ENCODE results near the gene ABHD6.
A peak's percentile ranks its signal among the peaks of the same experiment; 100 is the strongest.

ABHD6 gene

DNA sequence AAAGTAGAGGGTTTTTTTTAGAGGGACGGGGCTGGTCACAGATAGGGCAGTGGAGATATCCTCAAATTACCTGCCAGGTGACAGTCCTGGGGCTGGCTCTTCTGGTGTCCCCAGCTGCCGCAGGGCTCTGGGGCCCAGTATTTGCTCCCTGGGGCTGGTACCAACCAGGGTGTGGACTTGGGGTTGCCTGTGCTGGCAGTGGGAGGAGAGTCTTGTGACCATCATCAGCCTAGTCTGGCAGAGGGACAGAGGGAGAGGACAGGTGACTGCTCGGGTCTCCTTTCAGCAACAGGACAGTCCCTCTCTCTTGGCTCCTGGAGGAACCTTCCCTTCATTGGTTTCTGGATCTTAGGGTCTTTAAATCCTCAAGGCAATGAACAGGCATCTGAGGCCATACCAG is 60.6 kb downstream of the ABHD6 start:
- TF ChIP-seq EZH2 (IDR thresholded peaks at IDR 0.05) (no peak), POLR2AphosphoS5 (IDR thresholded peaks at IDR 0.05; ENCODE audit: borderline replicate concordance, low read depth, low read length) (peak; percentile 4; the same call in 1 of the 2 replicates)
- H3K36me3 ChIP-seq (ENCODE audit: insufficient read depth, low read length) = peaks cover 11% of the 10 kb centered on the region; the same call in 1 of the 2 replicates
- DNase-seq (ENCODE audit: low read depth, low spot score) = no peak
- no peak overlapping the region for H3K27ac ChIP-seq
- H3K4me3 ChIP-seq = no peak overlapping the region
- H3K9me3 ChIP-seq (ENCODE audit: low read depth, low read length) = no peaks in the 10 kb centered on the region
- H3K9ac ChIP-seq (ENCODE audit: insufficient read length) = no peak overlapping the region

DNA sequence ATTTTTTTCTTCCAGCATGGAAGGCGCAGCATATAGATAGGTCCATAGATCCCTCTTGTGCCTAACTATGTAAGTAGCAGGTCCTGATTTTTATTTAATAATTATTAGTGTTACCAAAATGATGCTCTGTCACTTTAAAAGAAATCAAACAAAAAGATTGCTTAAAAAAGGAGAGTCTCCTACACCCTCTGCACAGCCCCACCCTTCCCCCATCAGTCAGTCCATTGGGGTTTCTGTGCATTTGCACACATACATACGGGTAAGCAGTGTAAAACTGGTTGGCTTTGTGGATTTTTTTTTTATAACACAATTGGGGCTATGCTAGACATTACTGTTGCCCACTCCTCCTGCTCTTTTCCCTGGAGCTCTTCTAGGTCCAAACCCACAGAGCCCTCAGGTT is 61.5 kb downstream of the ABHD6 start:
- Histone ChIP-seq H3K36me3 (ENCODE audit: insufficient read depth, low read length) (peaks cover 2% of the 10 kb centered on the region; the same call in 1 of the 2 replicates), H3K4me3 (no peak overlapping the region), H3K9ac (ENCODE audit: insufficient read length) (no peak overlapping the region), H3K9me3 (ENCODE audit: low read depth, low read length) (no peaks in the 10 kb centered on the region), H3K27ac (peak overlapping the region; percentile 25)
- TF ChIP-seq POLR2AphosphoS5 (IDR thresholded peaks at IDR 0.05; ENCODE audit: borderline replicate concordance, low read depth, low read length) (no peak), FOXP2 (optimal IDR thresholded peaks at IDR 0.05; ENCODE audit: control extremely low read depth, extremely low read length, insufficient read depth) (no peak), EZH2 (IDR thresholded peaks at IDR 0.05) (no peak)
- no peak for DNase-seq (ENCODE audit: low read depth, low spot score)

DNA sequence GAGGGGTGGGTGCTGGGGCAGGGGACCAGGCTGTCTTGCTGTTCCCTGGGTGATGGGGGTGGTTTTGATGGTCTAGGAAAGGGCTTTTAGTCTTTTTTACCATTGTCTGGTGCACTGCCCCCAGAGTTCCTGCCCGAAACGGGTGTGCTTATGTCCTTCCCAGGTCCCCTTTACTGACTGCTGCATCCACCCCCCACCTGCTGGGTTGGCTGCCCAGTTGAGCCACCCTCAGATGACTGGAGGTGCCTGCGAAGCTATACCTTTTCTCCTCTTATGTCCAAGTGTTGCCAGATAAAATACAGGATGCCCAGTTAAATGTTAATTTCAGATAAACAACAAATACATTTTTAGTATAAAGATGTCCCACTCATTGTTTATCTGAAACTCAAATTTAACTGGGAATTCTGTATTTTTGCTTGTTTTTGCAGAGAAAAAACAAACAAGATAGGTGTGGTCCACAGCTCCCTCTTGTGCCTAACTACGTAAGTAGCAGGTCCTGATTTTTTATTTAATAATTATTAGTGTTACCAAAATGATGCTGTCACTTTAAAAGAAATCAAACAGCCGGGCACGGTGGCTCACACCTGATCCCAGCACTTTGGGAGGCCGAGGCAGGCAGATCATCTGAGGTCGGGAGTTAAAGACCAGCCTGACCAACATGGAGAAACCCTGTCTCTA is 62.4 kb downstream of the ABHD6 start:
- Histone ChIP-seq H3K36me3 (ENCODE audit: insufficient read depth, low read length) (no peaks in the 10 kb centered on the region), H3K4me3 (no peak overlapping the region), H3K27ac (peak overlapping the region; percentile 25; the same call in 1 of the 2 replicates), H3K9ac (ENCODE audit: insufficient read length) (no peak overlapping the region), H3K9me3 (ENCODE audit: low read depth, low read length) (no peaks in the 10 kb centered on the region)
- no peak for DNase-seq (ENCODE audit: low read depth, low spot score)
- TF ChIP-seq EZH2 (IDR thresholded peaks at IDR 0.05) (no peak), FOXP2 (optimal IDR thresholded peaks at IDR 0.05; ENCODE audit: control extremely low read depth, extremely low read length, insufficient read depth) (no peak), POLR2AphosphoS5 (IDR thresholded peaks at IDR 0.05; ENCODE audit: borderline replicate concordance, low read depth, low read length) (no peak)

DNA sequence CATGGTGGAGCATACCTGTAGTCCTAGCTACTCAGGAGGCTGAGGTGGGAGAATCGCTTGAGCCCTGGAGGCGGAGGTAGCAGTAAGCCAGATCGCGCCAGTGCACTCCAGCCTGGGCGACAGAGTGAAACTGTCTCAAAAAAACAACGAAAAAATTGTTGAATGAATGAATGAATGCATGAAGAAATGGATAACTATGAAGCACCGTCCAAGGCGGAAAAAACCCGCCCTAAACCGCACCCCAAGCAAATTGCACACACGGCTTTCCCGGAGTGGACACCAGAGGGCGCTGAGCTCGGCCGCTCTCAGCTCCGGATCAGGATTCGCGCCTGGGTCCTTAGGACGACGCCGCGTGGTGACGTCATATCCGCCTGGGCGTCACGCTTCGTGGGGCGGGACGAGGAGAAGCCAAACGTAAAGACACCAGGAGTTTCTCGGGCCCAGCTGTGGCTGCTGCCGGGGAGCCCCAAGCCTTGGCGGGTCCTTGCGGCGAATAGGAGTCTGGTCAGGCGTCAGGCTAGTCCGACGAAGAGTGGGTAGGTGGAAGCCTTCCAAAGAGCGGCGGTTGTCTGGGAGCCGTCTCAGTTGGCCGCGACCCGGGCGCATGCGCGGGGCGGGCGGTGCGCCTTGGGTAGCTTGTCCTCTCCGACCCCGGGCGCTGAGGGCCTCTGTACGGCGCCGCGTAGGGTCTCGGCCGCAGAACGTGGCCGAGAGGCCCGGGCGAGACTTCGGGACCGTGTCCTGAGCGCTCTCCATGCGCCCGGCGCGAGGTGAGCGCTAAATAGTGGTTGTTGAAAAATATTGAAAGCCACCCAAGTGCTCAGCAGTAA is 68.5 kb downstream of the ABHD6 start, which contains the start of the genes HTD2 and RPP14:
TSS of gene HTD2 (plus strand) at position 639 of the 830 bp plus-strand sequence. CDS start 11,094 bp downstream, outside the sequence.
TSS of gene RPP14 (plus strand) at position 364 of the 830 bp plus-strand sequence. CDS start 4,085 bp downstream, outside the sequence.
- peak; percentile 91 for TF ChIP-seq POLR2AphosphoS5 (IDR thresholded peaks at IDR 0.05; ENCODE audit: borderline replicate concordance, low read depth, low read length)
- no peak for TF ChIP-seq EZH2 (IDR thresholded peaks at IDR 0.05)
- peak within 1 kb of the TSS; percentile 92 for H3K4me3 ChIP-seq
- H3K27ac ChIP-seq = peak within 1 kb of the TSS; percentile 85
- H3K9me3 ChIP-seq (ENCODE audit: low read depth, low read length) = no peaks in the 10 kb centered on the region
- peaks cover 2% of the 10 kb centered on the region; the same call in 1 of the 2 replicates for H3K36me3 ChIP-seq (ENCODE audit: insufficient read depth, low read length)
- peak within 1 kb of the TSS; percentile 95 for H3K9ac ChIP-seq (ENCODE audit: insufficient read length)
- peak; percentile 67 for DNase-seq (ENCODE audit: low read depth, low spot score)

DNA sequence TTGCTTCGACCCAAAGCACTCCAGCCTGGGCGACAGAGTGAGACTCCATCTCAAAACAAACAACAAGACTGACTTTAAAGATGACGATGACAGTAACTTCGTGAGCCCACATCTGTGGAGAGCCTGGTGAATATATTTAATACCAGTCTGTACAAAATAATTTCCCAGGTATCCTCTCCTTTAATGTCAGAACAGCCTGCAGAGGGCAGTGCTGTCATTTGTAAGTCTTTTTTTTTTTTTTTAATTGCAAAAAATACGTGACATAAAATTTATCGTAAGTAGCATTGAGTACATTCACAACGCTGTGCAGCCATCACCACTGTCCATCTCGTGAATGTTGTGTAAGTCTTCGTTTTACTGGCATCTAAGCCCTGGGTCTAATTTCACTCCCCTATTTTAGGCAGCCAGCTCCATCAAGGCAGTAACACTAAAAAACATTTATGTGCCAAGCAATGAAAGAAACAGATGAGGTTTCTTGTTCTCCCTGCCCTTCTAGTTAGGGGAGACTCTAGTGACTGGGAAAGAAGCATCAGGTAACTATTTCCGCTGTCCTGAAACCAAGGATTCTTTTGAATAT is 70.1 kb downstream of the ABHD6 start:
- Histone ChIP-seq H3K4me3 (peak overlapping the region; percentile 92), H3K27ac (no peak overlapping the region), H3K36me3 (ENCODE audit: insufficient read depth, low read length) (peaks cover 16% of the 10 kb centered on the region; the same call in 1 of the 2 replicates), H3K9ac (ENCODE audit: insufficient read length) (no peak overlapping the region), H3K9me3 (ENCODE audit: low read depth, low read length) (no peaks in the 10 kb centered on the region)
- DNase-seq (ENCODE audit: low read depth, low spot score) = no peak
- no peak for TF ChIP-seq EZH2 (IDR thresholded peaks at IDR 0.05)
- TF ChIP-seq POLR2AphosphoS5 (IDR thresholded peaks at IDR 0.05; ENCODE audit: borderline replicate concordance, low read depth, low read length) = no peak

DNA sequence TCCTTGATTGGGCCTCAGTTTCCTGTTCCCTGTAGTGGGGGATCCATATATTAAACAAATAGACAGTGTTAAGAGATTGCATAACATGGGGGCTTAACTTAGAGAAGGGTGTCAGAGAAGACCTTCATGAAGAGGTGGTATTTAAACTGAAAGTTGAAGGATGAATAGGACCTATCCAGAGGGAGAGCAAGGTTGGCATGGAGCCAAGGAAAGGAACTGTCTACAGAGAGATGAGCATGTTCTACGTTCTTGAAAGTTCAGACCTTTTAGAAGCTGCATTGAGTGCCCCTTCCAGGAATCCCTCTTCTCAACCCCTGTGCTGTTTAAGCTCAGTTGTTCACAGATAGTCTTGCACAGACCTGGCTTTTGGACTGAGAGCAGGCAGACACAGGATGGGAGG is 71.1 kb downstream of the ABHD6 start:
- H3K4me3 ChIP-seq = no peak overlapping the region
- no peak overlapping the region for H3K9ac ChIP-seq (ENCODE audit: insufficient read length)
- TF ChIP-seq FOXP2 (optimal IDR thresholded peaks at IDR 0.05; ENCODE audit: control extremely low read depth, extremely low read length, insufficient read depth) (no peak), POLR2AphosphoS5 (IDR thresholded peaks at IDR 0.05; ENCODE audit: borderline replicate concordance, low read depth, low read length) (no peak), EZH2 (IDR thresholded peaks at IDR 0.05) (no peak)
- H3K36me3 ChIP-seq (ENCODE audit: insufficient read depth, low read length) = peaks cover 22% of the 10 kb centered on the region
- no peak for DNase-seq (ENCODE audit: low read depth, low spot score)
- no peaks in the 10 kb centered on the region for H3K9me3 ChIP-seq (ENCODE audit: low read depth, low read length)
- H3K27ac ChIP-seq = no peak overlapping the region

DNA sequence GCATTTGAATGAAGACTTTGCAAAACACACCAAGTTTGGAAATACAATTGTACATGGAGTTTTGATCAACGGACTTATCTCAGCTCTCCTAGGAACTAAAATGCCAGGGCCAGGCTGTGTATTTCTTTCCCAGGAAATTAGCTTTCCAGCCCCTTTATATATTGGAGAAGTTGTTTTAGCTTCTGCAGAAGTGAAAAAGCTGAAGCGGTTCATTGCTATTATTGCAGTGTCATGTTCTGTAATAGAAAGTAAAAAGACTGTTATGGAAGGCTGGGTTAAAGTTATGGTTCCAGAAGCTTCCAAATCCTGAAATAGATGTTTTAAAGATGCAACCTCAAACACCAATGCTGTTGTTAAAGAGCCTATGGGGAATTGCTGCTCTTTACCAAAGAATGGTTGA is 80.2 kb downstream of the ABHD6 start:
- Histone ChIP-seq H3K27ac (no peak overlapping the region), H3K9ac (ENCODE audit: insufficient read length) (no peak overlapping the region), H3K36me3 (ENCODE audit: insufficient read depth, low read length) (peaks cover 36% of the 10 kb centered on the region), H3K9me3 (ENCODE audit: low read depth, low read length) (no peaks in the 10 kb centered on the region), H3K4me3 (no peak overlapping the region)
- no peak for DNase-seq (ENCODE audit: low read depth, low spot score)
- TF ChIP-seq FOXP2 (optimal IDR thresholded peaks at IDR 0.05; ENCODE audit: control extremely low read depth, extremely low read length, insufficient read depth) (no peak), EZH2 (IDR thresholded peaks at IDR 0.05) (no peak), POLR2AphosphoS5 (IDR thresholded peaks at IDR 0.05; ENCODE audit: borderline replicate concordance, low read depth, low read length) (no peak)

DNA sequence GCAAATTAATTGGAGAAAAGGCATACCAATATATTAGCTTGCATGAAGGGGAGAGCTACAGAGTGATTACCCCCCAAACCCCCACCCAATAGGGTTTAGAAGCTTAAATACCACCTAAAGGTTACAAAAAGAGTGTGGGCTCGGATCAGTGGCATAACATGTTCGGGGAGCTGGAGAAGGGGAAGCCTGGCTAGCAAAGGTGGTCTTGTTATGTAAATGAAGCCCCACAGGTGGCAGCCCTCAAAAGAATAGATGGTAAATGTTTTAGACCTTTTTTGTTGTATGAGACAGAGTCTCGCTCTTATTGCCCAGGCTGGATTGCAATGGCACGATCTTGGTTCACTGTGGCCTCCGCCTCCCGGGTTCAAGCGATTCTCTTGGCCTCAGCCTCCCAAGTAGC is 84.2 kb downstream of the ABHD6 start:
- Histone ChIP-seq H3K27ac (no peak overlapping the region), H3K9ac (ENCODE audit: insufficient read length) (no peak overlapping the region), H3K36me3 (ENCODE audit: insufficient read depth, low read length) (peaks cover 11% of the 10 kb centered on the region; the same call in 1 of the 2 replicates), H3K9me3 (ENCODE audit: low read depth, low read length) (no peaks in the 10 kb centered on the region), H3K4me3 (no peak overlapping the region)
- TF ChIP-seq FOXP2 (optimal IDR thresholded peaks at IDR 0.05; ENCODE audit: control extremely low read depth, extremely low read length, insufficient read depth) (no peak), EZH2 (IDR thresholded peaks at IDR 0.05) (no peak), POLR2AphosphoS5 (IDR thresholded peaks at IDR 0.05; ENCODE audit: borderline replicate concordance, low read depth, low read length) (no peak)
- DNase-seq (ENCODE audit: low read depth, low spot score) = no peak
